ENCODE measurements around the gene CNOT4. TPM values are rescaled to one million over a fixed set of nuclear protein-coding genes. Genes with fewer than 3 reads are reported as not detected.
"Not testable (repeated sequence)": the region's sequence is repeated elsewhere in the genome, so short reads cannot be mapped to it uniquely, and the experiment has no call there.

The CNOT4 gene
- total RNA-seq, 3 donors from 2014 or later (not counting 1 experiment from before 2014, with no cell fraction given): 40.6 to 47.1 (median 40.7) TPM

DNA sequence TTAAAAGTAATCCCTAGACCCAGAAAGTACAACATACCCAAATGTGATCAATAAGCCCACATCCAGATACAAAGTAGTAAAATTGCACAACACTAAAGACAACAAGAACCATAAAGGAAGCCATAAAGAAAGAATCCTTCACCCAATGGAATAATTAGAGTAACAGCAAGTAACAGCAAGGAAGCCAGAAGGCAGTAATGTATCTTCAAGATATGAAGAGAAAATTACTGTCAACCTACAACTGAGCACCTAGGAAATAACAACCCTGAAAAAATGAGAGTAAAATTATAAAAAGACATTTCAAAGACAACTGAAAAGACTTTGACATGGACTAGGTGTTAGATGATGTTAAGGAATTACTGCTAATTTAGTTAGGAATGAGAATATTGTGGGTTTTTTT, 60.5 kb downstream of the CNOT4 start:
- Mint-ChIP-seq H3K27ac (no peak overlapping the region), H3K4me1 (peaks cover 44 to 53% of the 10 kb centered on the region in 2 donors)
- TF ChIP-seq, protein P1, sequence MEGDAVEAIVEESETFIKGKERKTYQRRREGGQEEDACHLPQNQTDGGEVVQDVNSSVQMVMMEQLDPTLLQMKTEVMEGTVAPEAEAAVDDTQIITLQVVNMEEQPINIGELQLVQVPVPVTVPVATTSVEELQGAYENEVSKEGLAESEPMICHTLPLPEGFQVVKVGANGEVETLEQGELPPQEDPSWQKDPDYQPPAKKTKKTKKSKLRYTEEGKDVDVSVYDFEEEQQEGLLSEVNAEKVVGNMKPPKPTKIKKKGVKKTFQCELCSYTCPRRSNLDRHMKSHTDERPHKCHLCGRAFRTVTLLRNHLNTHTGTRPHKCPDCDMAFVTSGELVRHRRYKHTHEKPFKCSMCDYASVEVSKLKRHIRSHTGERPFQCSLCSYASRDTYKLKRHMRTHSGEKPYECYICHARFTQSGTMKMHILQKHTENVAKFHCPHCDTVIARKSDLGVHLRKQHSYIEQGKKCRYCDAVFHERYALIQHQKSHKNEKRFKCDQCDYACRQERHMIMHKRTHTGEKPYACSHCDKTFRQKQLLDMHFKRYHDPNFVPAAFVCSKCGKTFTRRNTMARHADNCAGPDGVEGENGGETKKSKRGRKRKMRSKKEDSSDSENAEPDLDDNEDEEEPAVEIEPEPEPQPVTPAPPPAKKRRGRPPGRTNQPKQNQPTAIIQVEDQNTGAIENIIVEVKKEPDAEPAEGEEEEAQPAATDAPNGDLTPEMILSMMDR (IDR thresholded peaks at IDR 0.05): no peak

DNA sequence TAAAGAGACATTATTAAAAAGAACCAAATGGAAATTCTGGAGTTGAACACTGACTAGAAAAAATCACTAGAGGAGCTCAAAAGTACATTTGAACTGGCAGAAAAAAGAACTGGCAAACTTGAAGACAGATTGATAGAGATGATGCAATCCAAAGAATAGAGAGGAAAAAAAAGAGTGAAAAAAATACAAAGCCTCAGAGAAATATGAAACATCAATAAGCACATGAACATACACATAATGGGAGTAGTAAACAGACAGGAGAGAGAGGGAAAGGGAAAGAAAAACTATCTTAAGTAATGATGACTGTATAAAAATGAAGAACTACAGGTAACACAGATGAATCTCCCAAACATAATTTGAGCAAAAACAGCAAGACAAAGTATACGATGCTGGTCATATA, 61.1 kb downstream of the CNOT4 start:
- H3K4me1 ChIP-seq (ENCODE audit: control insufficient read depth, insufficient read depth, low read length): peaks cover 7% of the 10 kb centered on the region
- peaks cover 3% of the 10 kb centered on the region for H3K36me3 ChIP-seq (ENCODE audit: control insufficient read depth, insufficient read depth, low read length)
- no CpG with 5 or more reads among the region's 1 CpG for WGBS (ENCODE audit: insufficient coverage)
- intact Hi-C loops (cut with micrococcal nuclease): no loop called here
- Mint-ChIP-seq H3K27me3 (ENCODE audit: low read depth in 2 of 2) (no peaks in the 10 kb centered on the region), H3K27ac (peak overlapping the region in 1 of 2 donors; percentile 1), H3K4me1 (peaks cover 44 to 53% of the 10 kb centered on the region in 2 donors), H3K36me3 (no peaks in the 10 kb centered on the region), H3K4me3 (no peak overlapping the region), H3K9me3 (no peaks in the 10 kb centered on the region)
- no peaks in the 10 kb centered on the region for H3K9me3 ChIP-seq (ENCODE audit: control insufficient read depth, insufficient read depth, low read length)
- no peaks in the 10 kb centered on the region for H3K27me3 ChIP-seq (ENCODE audit: control insufficient read depth, insufficient read depth, low read length)
- DNase-seq (no peak), ATAC-seq (no peak)
- H3K27ac ChIP-seq (ENCODE audit: low read length): no peak overlapping the region
- TF ChIP-seq, protein P1 (IDR thresholded peaks at IDR 0.05): no peak
- H3K4me3 ChIP-seq (ENCODE audit: low read length): no peak overlapping the region

More for the DNA sequence above, 60.5 kb downstream of the CNOT4 start:
- no peaks in the 10 kb centered on the region for H3K9me3 ChIP-seq (ENCODE audit: control insufficient read depth, insufficient read depth, low read length)
- ATAC-seq (no peak), DNase-seq (no peak)
- H3K4me1 ChIP-seq (ENCODE audit: control insufficient read depth, insufficient read depth, low read length): peaks cover 7% of the 10 kb centered on the region
- intact Hi-C loops (cut with micrococcal nuclease): no loop called here
- peaks cover 3% of the 10 kb centered on the region for H3K36me3 ChIP-seq (ENCODE audit: control insufficient read depth, insufficient read depth, low read length)
- no peak overlapping the region for H3K4me3 Mint-ChIP-seq
- H3K9me3 Mint-ChIP-seq: no peaks in the 10 kb centered on the region
- H3K27me3 Mint-ChIP-seq (ENCODE audit: low read depth in 2 of 2): no peaks in the 10 kb centered on the region
- H3K4me3 ChIP-seq (ENCODE audit: low read length): no peak overlapping the region
- no peaks in the 10 kb centered on the region for H3K27me3 ChIP-seq (ENCODE audit: control insufficient read depth, insufficient read depth, low read length)
- no peaks in the 10 kb centered on the region for H3K36me3 Mint-ChIP-seq
- no peak overlapping the region for H3K27ac ChIP-seq (ENCODE audit: low read length)

DNA sequence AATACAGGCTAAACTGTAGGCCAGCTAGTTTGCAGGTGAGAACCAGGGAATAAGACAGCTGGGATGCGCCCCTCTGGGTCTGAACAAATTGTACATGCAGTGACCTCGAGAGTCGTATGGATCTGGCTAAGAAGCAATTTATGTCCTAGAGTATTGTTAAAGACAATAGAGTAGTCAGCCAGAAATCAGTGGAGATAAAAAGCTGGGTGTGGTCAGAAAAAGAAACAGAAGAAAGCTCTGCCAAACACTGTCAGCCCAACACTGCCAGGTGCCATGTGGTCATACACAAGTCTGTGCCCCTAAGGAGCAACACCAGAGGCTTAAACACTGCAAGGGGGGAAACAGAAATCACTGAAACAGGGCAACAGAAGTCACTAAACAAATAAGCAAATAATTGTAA, 62.2 kb downstream of the CNOT4 start:
- Mint-ChIP-seq H3K36me3 (no peaks in the 10 kb centered on the region), H3K4me1 (peaks cover 38 to 47% of the 10 kb centered on the region in 2 donors), H3K9me3 (no peaks in the 10 kb centered on the region), H3K27me3 (ENCODE audit: low read depth in 2 of 2) (no peaks in the 10 kb centered on the region), H3K4me3 (no peak overlapping the region), H3K27ac (peak overlapping the region; percentile 35 to 75)
- Histone ChIP-seq H3K27ac (ENCODE audit: low read length) (no peak overlapping the region), H3K4me3 (ENCODE audit: low read length) (no peak overlapping the region), H3K27me3 (ENCODE audit: control insufficient read depth, insufficient read depth, low read length) (no peaks in the 10 kb centered on the region), H3K36me3 (ENCODE audit: control insufficient read depth, insufficient read depth, low read length) (peaks cover 3% of the 10 kb centered on the region), H3K9me3 (ENCODE audit: control insufficient read depth, insufficient read depth, low read length) (no peaks in the 10 kb centered on the region), H3K4me1 (ENCODE audit: control insufficient read depth, insufficient read depth, low read length) (peaks cover 7% of the 10 kb centered on the region)
- ATAC-seq (no peak), DNase-seq (no peak)
- 98% methylated on average over 3 of the region's 3 CpGs for WGBS (ENCODE audit: insufficient coverage)
- intact Hi-C loops (cut with micrococcal nuclease): no loop called here
- TF ChIP-seq, protein P1 (IDR thresholded peaks at IDR 0.05): no peak

DNA sequence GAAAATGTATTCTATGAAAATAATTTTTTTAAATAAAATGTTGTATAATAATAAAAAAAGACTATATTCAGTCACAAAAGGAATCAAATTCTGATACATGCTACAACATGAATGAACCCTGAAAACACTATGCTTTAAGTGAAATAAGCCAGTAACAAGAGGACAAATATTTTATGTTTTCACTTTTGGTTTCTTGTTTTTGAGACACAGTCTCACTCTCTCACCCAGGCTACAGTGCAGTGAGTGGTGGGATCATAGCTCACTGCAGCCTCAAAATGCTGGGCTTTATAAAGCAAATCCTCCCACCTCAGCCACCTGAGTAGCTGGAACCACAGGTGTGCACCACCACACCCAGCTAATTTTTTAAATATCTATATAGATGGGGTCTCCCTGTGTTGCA, 64.2 kb downstream of the CNOT4 start:
- intact Hi-C loops (cut with micrococcal nuclease): no loop called here
- peak overlapping the region in 1 of 2 donors; percentile 66 for H3K27ac Mint-ChIP-seq
- H3K4me3 Mint-ChIP-seq: no peak overlapping the region
- Histone ChIP-seq H3K4me1 (ENCODE audit: control insufficient read depth, insufficient read depth, low read length) (peaks cover 4% of the 10 kb centered on the region), H3K27me3 (ENCODE audit: control insufficient read depth, insufficient read depth, low read length) (no peaks in the 10 kb centered on the region), H3K9me3 (ENCODE audit: control insufficient read depth, insufficient read depth, low read length) (no peaks in the 10 kb centered on the region), H3K36me3 (ENCODE audit: control insufficient read depth, insufficient read depth, low read length) (peaks cover 3% of the 10 kb centered on the region), H3K27ac (ENCODE audit: low read length) (no peak overlapping the region), H3K4me3 (ENCODE audit: low read length) (no peak overlapping the region)
- ATAC-seq (peak in 1 of 3 donors; percentile 39), DNase-seq (no peak)
- no peaks in the 10 kb centered on the region for H3K9me3 Mint-ChIP-seq
- peaks cover 35 to 44% of the 10 kb centered on the region in 2 donors for H3K4me1 Mint-ChIP-seq
- H3K36me3 Mint-ChIP-seq: no peaks in the 10 kb centered on the region
- TF ChIP-seq, protein P1 (IDR thresholded peaks at IDR 0.05): no peak
- H3K27me3 Mint-ChIP-seq (ENCODE audit: low read depth in 2 of 2): no peaks in the 10 kb centered on the region

DNA sequence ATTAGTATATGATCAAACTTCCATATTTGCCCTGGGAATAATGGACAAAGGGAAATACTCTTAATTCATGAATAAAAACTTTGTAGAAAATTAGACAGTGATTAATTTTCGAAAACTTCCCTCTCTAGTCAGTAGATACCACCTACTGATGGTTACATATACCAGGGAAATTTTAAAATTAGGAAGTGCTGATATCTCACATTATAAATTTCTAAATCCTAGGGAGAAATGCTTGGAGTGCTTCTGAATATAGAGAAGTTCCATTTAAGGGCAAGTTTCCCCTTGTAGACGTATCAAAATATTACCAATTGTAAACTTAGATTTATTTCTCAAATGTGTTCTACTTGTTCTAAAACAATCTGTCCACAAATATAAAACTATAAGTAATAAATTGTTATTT, 64.6 kb downstream of the CNOT4 start:
- H3K36me3 Mint-ChIP-seq, DNase-seq: not testable (repeated sequence)

More for the DNA sequence above, 64.6 kb downstream of the CNOT4 start:
- H3K4me1 ChIP-seq (ENCODE audit: control insufficient read depth, insufficient read depth, low read length); H3K36me3 ChIP-seq (ENCODE audit: control insufficient read depth, insufficient read depth, low read length); intact Hi-C loops (cut with micrococcal nuclease); H3K27ac ChIP-seq (ENCODE audit: low read length); H3K4me3 ChIP-seq (ENCODE audit: low read length); ATAC-seq; H3K27me3 ChIP-seq (ENCODE audit: control insufficient read depth, insufficient read depth, low read length); H3K27ac Mint-ChIP-seq; H3K4me3 Mint-ChIP-seq; H3K9me3 ChIP-seq (ENCODE audit: control insufficient read depth, insufficient read depth, low read length); H3K27me3 Mint-ChIP-seq (ENCODE audit: low read depth in 2 of 2); H3K9me3 Mint-ChIP-seq: not testable (repeated sequence)
- WGBS (ENCODE audit: insufficient coverage): no CpG with 5 or more reads among the region's 2 CpGs
- H3K4me1 Mint-ChIP-seq: peaks cover 32 to 44% of the 10 kb centered on the region in 2 donors
